ENCODE data around the gene VWA8.

VWA8 gene

GRCh38 chr13:41666644-41667043 is 294.3 kb downstream of the VWA8 start:
- TF ChIP-seq CTCF (IDR thresholded peaks at IDR 0.05; ENCODE audit: low read length): no peak
- TF ChIP-seq EZH2 (optimal IDR thresholded peaks at IDR 0.05; ENCODE audit: low read depth, low read length): no peak
- no peak for TF ChIP-seq EZH2phosphoT487 (IDR thresholded peaks at IDR 0.05; ENCODE audit: low read length)
- H3K9me3 ChIP-seq (replicated peaks; ENCODE audit: insufficient read depth, low read length): no peaks in the 10 kb centered on the region
- no peak for DNase-seq
- no peaks in the 10 kb centered on the region for H3K4me1 ChIP-seq (ENCODE audit: low read length)
- no peak overlapping the region for H2AFZ ChIP-seq (ENCODE audit: low read length)
- no peak overlapping the region for H3K9ac ChIP-seq (ENCODE audit: low read length)
- no peaks in the 10 kb centered on the region for H4K20me1 ChIP-seq (ENCODE audit: insufficient read depth, low read length)
- H3F3A ChIP-seq (ENCODE audit: insufficient read depth, low read length): no peaks in the 10 kb centered on the region
- H3K4me2 ChIP-seq (ENCODE audit: low read depth, low read length): no peak overlapping the region
- H3K36me3 ChIP-seq (replicated peaks; ENCODE audit: insufficient read depth, low read length): no peaks in the 10 kb centered on the region
- no peaks in the 10 kb centered on the region for H3K9me2 ChIP-seq (replicated peaks; ENCODE audit: insufficient read depth, low read length)
- no peak overlapping the region for H3K27ac ChIP-seq (ENCODE audit: low read length)
- no peak overlapping the region for H3K4me3 ChIP-seq (ENCODE audit: low read length)
- H3K79me2 ChIP-seq (ENCODE audit: low read length): no peaks in the 10 kb centered on the region
- H3K27me3 ChIP-seq (replicated peaks; ENCODE audit: insufficient read depth, low read length): no peaks in the 10 kb centered on the region

GRCh38 chr13:41660411-41660810 is 300.5 kb downstream of the VWA8 start:
- no peak overlapping the region for H3K4me3 ChIP-seq (ENCODE audit: low read length)
- no peaks in the 10 kb centered on the region for H3K9me2 ChIP-seq (replicated peaks; ENCODE audit: insufficient read depth, low read length)
- no peaks in the 10 kb centered on the region for H3K79me2 ChIP-seq (ENCODE audit: low read length)
- H4K20me1 ChIP-seq (ENCODE audit: insufficient read depth, low read length): no peaks in the 10 kb centered on the region
- H3F3A ChIP-seq (ENCODE audit: insufficient read depth, low read length): no peaks in the 10 kb centered on the region
- H3K36me3 ChIP-seq (replicated peaks; ENCODE audit: insufficient read depth, low read length): no peaks in the 10 kb centered on the region
- no peak for DNase-seq
- no peaks in the 10 kb centered on the region for H3K27me3 ChIP-seq (replicated peaks; ENCODE audit: insufficient read depth, low read length)
- TF ChIP-seq EZH2phosphoT487 (IDR thresholded peaks at IDR 0.05; ENCODE audit: low read length): no peak
- TF ChIP-seq EZH2 (optimal IDR thresholded peaks at IDR 0.05; ENCODE audit: low read depth, low read length): no peak
- TF ChIP-seq CTCF (IDR thresholded peaks at IDR 0.05; ENCODE audit: low read length): no peak
- H3K4me2 ChIP-seq (ENCODE audit: low read depth, low read length): no peak overlapping the region
- no peaks in the 10 kb centered on the region for H3K9me3 ChIP-seq (replicated peaks; ENCODE audit: insufficient read depth, low read length)
- no peak overlapping the region for H3K9ac ChIP-seq (ENCODE audit: low read length)
- H2AFZ ChIP-seq (ENCODE audit: low read length): no peak overlapping the region
- H3K27ac ChIP-seq (ENCODE audit: low read length): no peak overlapping the region
- H3K4me1 ChIP-seq (ENCODE audit: low read length): no peaks in the 10 kb centered on the region

DNA sequence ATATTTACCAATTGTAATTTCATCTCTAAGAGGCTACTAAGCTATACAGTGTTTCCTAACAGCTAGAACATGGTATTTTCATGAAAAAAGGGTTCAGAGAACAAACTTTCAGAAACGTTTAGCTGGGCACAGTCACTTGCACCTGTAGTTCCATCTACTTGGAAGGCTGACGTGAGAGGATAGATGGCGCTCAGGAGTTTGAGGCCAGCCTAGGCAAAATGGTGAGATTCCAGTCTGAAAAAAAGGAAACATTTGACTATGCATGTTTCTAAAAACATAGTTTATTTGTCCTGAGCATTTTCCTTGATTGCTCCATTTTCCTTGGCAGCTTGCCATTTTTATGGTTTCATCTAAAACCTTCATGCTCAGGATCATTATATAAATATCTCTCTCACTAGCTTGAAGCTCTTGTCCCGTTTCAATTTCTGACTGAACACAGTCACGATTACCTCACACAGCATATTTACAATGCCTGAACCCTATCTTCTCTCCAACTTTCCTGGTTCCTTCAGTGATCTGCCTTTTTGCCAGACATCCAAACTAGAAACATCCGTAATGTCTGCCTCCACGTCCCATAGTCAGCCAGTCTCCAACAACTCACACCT is 302.8 kb downstream of the VWA8 start:
- H3K9ac ChIP-seq (ENCODE audit: low read length): no peak overlapping the region
- H3K4me1 ChIP-seq (ENCODE audit: low read length): no peaks in the 10 kb centered on the region
- H3K4me2 ChIP-seq (ENCODE audit: low read depth, low read length): no peak overlapping the region
- H2AFZ ChIP-seq (ENCODE audit: low read length): no peak overlapping the region
- no peaks in the 10 kb centered on the region for H3K9me3 ChIP-seq (replicated peaks; ENCODE audit: insufficient read depth, low read length)
- TF ChIP-seq EZH2phosphoT487 (IDR thresholded peaks at IDR 0.05; ENCODE audit: low read length) (no peak), CTCF (IDR thresholded peaks at IDR 0.05; ENCODE audit: low read length) (no peak), EZH2 (optimal IDR thresholded peaks at IDR 0.05; ENCODE audit: low read depth, low read length) (no peak)
- no peaks in the 10 kb centered on the region for H3F3A ChIP-seq (ENCODE audit: insufficient read depth, low read length)
- no peaks in the 10 kb centered on the region for H3K27me3 ChIP-seq (replicated peaks; ENCODE audit: insufficient read depth, low read length)
- no peaks in the 10 kb centered on the region for H3K9me2 ChIP-seq (replicated peaks; ENCODE audit: insufficient read depth, low read length)
- DNase-seq: no peak
- H4K20me1 ChIP-seq (ENCODE audit: insufficient read depth, low read length): no peaks in the 10 kb centered on the region
- H3K27ac ChIP-seq (ENCODE audit: low read length): no peak overlapping the region
- H3K4me3 ChIP-seq (ENCODE audit: low read length): no peak overlapping the region
- H3K79me2 ChIP-seq (ENCODE audit: low read length): no peaks in the 10 kb centered on the region
- no peaks in the 10 kb centered on the region for H3K36me3 ChIP-seq (replicated peaks; ENCODE audit: insufficient read depth, low read length)
